MM.1S (cell line): ENCODE measurements around the gene TBC1D26.

Experiments used
- CTCF ChIP-seq: fragments of 300-600 bp; sonication (generic); IDR thresholded peaks from 2 replicates; pipeline ENCODE4 v1.5.1; 2016; ENCODE audit warnings: antibody characterized with exemption, low read length, mixed read lengths
- EZH2phosphoT487 ChIP-seq: fragments of 300-600 bp; sonication (generic); IDR thresholded peaks from 2 replicates; pipeline ENCODE4 v1.6.1; 2018; ENCODE audit warnings: antibody characterized with exemption, low read length

GRCh38 chr17:15777717-15778116 is 45.6 kb downstream of the TBC1D26 start:
- TF ChIP-seq CTCF: no peak
- no peak for TF ChIP-seq EZH2phosphoT487
